Measurements from ENCODE around the gene TEX55.

Gene TEX55

DNA sequence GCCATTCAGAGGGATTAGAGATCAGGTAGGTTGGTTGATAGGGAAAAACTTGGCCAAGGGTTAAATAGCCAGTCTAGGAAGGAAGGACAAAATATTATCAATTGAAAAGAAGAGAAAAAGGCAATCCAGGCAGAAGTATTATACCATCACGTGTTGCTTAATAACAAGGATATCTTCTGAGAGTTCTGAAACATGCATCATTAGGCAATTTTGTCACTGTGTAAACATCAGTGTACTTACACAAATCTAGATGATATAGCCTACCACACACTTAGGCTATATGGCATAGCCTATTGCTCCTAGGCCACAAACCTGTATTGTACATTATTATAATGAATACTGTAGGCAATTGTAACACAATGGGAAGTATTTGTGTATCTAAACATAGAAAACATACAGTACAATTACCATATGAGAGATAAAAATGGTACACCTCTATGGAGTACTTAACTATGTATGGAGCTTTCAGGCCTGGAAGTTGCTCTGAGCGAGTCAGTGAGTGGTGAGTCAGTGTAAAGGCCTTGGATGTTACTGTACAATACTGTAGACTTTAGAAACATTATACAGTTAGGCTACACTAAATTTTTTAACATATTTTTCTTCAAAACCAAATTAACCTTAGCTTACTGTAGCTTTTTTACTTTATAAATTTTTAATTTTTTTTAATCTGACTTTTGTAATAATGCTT is 2.7 kb downstream of the TEX55 start (continued):
- TF ChIP-seq SP7 (tag by site-specific recombination; IDR thresholded peaks at IDR 0.05), result no peak
- TF ChIP-seq, protein P1, sequence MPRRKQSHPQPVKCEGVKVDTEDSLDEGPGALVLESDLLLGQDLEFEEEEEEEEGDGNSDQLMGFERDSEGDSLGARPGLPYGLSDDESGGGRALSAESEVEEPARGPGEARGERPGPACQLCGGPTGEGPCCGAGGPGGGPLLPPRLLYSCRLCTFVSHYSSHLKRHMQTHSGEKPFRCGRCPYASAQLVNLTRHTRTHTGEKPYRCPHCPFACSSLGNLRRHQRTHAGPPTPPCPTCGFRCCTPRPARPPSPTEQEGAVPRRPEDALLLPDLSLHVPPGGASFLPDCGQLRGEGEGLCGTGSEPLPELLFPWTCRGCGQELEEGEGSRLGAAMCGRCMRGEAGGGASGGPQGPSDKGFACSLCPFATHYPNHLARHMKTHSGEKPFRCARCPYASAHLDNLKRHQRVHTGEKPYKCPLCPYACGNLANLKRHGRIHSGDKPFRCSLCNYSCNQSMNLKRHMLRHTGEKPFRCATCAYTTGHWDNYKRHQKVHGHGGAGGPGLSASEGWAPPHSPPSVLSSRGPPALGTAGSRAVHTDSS (tag by site-specific recombination; IDR thresholded peaks at IDR 0.05), result no peak
- no peak for TF ChIP-seq ZNF354C (tag by site-specific recombination; IDR thresholded peaks at IDR 0.05; ENCODE audit: borderline replicate concordance, low read depth)
- TF ChIP-seq ZNF664 (tag by site-specific recombination; IDR thresholded peaks at IDR 0.05), result no peak
- TF ChIP-seq ZBTB20 (tag by site-specific recombination; IDR thresholded peaks at IDR 0.05), result no peak
- TF ChIP-seq ZNF324 (tag by site-specific recombination; IDR thresholded peaks at IDR 0.05), result no peak
- TF ChIP-seq, protein P2, sequence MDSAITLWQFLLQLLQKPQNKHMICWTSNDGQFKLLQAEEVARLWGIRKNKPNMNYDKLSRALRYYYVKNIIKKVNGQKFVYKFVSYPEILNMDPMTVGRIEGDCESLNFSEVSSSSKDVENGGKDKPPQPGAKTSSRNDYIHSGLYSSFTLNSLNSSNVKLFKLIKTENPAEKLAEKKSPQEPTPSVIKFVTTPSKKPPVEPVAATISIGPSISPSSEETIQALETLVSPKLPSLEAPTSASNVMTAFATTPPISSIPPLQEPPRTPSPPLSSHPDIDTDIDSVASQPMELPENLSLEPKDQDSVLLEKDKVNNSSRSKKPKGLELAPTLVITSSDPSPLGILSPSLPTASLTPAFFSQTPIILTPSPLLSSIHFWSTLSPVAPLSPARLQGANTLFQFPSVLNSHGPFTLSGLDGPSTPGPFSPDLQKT (IDR thresholded peaks at IDR 0.05; ENCODE audit: borderline replicate concordance, low read depth, low read length), result no peak

DNA sequence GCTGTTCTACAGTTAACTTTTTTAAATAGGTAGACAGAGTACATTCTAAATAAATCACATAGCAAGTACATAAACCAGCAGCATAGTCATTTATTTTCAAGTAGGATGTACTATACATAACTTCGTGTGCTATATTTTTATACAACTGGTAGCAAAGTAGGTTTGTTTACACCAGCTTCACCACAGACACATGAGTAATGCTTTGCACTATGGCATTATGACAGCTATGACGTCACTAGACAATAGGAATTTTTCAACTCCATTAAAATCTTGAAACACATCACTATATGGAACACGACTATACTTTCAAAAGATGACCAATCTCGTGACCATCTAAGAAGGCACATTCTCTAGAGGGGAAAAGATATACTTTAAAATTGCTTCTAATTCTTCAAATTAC is 3.5 kb downstream of the TEX55 start:
- Histone ChIP-seq H3K4me3 (ENCODE audit: low read depth, low read length) (no peak overlapping the region), H3K27ac (ENCODE audit: extremely low read depth, low read depth, low read length) (no peak overlapping the region), H3K36me3 (ENCODE audit: control insufficient read depth in 2 of 2, insufficient read depth in 1 of 2, low read length in 2 of 2) (no peaks in the 10 kb centered on the region), H3K4me1 (ENCODE audit: control insufficient read depth, insufficient read depth, low read length) (no peaks in the 10 kb centered on the region), H3K9me3 (ENCODE audit: control insufficient read depth, insufficient read depth, low read depth, low read length) (no peaks in the 10 kb centered on the region)
- CTCF ChIA-PET, result no interaction called here
- TF ChIP-seq, protein P3, sequence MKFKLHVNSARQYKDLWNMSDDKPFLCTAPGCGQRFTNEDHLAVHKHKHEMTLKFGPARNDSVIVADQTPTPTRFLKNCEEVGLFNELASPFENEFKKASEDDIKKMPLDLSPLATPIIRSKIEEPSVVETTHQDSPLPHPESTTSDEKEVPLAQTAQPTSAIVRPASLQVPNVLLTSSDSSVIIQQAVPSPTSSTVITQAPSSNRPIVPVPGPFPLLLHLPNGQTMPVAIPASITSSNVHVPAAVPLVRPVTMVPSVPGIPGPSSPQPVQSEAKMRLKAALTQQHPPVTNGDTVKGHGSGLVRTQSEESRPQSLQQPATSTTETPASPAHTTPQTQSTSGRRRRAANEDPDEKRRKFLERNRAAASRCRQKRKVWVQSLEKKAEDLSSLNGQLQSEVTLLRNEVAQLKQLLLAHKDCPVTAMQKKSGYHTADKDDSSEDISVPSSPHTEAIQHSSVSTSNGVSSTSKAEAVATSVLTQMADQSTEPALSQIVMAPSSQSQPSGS (tag by site-specific recombination; IDR thresholded peaks at IDR 0.05; ENCODE audit: low read depth), result peak; percentile 72
- peak; percentile 45 for TF ChIP-seq ZNF629 (tag by site-specific recombination; IDR thresholded peaks at IDR 0.05)
- TF ChIP-seq ZNF23 (tag by site-specific recombination; IDR thresholded peaks at IDR 0.05; ENCODE audit: borderline replicate concordance), result no peak
- POLR2A ChIA-PET, result no interaction called here

DNA sequence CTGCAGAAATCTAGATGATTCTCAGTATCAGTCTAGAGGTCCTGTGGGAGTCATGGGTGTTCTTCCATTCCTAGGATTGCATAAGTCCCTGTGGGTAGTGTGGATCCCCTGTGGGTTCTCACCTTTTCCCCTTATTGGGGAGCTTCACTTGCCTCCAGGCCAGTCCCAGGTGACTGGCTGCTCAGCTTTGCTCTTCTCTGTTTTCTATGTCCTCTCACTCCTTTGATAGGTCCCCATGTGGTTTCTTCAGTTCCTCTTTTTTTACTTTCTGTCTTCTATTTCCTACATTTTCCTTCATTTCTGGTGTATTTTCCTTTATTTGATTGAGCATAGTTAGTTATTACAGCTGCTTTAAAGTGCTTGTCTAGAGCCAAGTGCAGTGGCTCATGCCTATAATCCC is 10.9 kb downstream of the TEX55 start:
- ChIA-PET POLR2A (no interaction called here), CTCF (no interaction called here)
- no peak overlapping the region for H3K4me3 ChIP-seq (ENCODE audit: low read depth, low read length)
- no peak for TF ChIP-seq HOXA7 (CRISPR knock-in tag; IDR thresholded peaks at IDR 0.05; ENCODE audit: borderline replicate concordance)
- TF ChIP-seq ZNF202 (tag by site-specific recombination; IDR thresholded peaks at IDR 0.05; ENCODE audit: borderline replicate concordance), result no peak
- TF ChIP-seq ZFP69B (tag by site-specific recombination; IDR thresholded peaks at IDR 0.05), result no peak
- no peak for TF ChIP-seq ZNF404 (tag by site-specific recombination; IDR thresholded peaks at IDR 0.05)
- TF ChIP-seq ZEB2 (tag by site-specific recombination; IDR thresholded peaks at IDR 0.05), result no peak
- TF ChIP-seq OVOL3 (tag by site-specific recombination; IDR thresholded peaks at IDR 0.05), result no peak
- TF ChIP-seq, protein P4, sequence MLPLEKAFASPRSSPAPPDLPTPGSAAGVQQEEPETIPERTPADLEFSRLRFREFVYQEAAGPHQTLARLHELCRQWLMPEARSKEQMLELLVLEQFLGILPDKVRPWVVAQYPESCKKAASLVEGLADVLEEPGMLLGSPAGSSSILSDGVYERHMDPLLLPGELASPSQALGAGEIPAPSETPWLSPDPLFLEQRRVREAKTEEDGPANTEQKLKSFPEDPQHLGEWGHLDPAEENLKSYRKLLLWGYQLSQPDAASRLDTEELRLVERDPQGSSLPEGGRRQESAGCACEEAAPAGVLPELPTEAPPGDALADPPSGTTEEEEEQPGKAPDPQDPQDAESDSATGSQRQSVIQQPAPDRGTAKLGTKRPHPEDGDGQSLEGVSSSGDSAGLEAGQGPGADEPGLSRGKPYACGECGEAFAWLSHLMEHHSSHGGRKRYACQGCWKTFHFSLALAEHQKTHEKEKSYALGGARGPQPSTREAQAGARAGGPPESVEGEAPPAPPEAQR (tag by site-specific recombination; IDR thresholded peaks at IDR 0.05), result no peak
- no peak for TF ChIP-seq GLIS1 (tag by site-specific recombination; IDR thresholded peaks at IDR 0.05)
- TF ChIP-seq, protein P5, sequence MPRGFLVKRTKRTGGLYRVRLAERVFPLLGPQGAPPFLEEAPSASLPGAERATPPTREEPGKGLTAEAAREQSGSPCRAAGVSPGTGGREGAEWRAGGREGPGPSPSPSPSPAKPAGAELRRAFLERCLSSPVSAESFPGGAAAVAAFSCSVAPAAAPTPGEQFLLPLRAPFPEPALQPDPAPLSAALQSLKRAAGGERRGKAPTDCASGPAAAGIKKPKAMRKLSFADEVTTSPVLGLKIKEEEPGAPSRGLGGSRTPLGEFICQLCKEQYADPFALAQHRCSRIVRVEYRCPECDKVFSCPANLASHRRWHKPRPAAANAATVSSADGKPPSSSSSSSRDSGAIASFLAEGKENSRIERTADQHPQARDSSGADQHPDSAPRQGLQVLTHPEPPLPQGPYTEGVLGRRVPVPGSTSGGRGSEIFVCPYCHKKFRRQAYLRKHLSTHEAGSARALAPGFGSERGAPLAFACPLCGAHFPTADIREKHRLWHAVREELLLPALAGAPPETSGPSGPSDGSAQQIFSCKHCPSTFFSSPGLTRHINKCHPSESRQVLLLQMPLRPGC (tag by site-specific recombination; IDR thresholded peaks at IDR 0.05), result no peak
- no peak for TF ChIP-seq ZNF530 (tag by site-specific recombination; IDR thresholded peaks at IDR 0.05; ENCODE audit: low read depth)
- TF ChIP-seq BCL11A (tag by site-specific recombination; IDR thresholded peaks at IDR 0.05; ENCODE audit: low read depth), result no peak
- no peaks in the 10 kb centered on the region for H3K36me3 ChIP-seq (ENCODE audit: control insufficient read depth in 2 of 2, insufficient read depth in 1 of 2, low read length in 2 of 2)
- H3K4me1 ChIP-seq (ENCODE audit: control insufficient read depth, insufficient read depth, low read length), result no peaks in the 10 kb centered on the region
- H3K9me3 ChIP-seq (ENCODE audit: control insufficient read depth, insufficient read depth, low read depth, low read length), result no peaks in the 10 kb centered on the region
- no peak overlapping the region for H3K27ac ChIP-seq (ENCODE audit: extremely low read depth, low read depth, low read length)
